CD4-positive, alpha-beta T cell (primary cell): ENCODE measurements around the gene EBF4. TPM values are rescaled to one million over a fixed set of nuclear protein-coding genes. Genes with fewer than 3 reads are reported as not detected.
A peak's percentile ranks its signal among the peaks of the same experiment; 100 is the strongest.

ENCODE experiments used
- ATAC-seq: fragments of 200-7000 bp; cut with Tn5 transposase; one replicate; pipeline ENCODE4 v1.10.0; 2022; ENCODE audit warnings: mild to moderate bottlenecking; ENCODE audit not compliant: poor library complexity
- CTCF ChIA-PET: fragments of 350-600 bp; sonication (Branson Sonifier 250); formaldehyde crosslinking; loops from one replicate; lab custom pipeline; 2021; ENCODE audit warnings: antibody characterized with exemption, inconsistent platforms; lab: Charles Lee
- POLR2A ChIA-PET: fragments of 350-600 bp; sonication (Branson Sonifier 250); formaldehyde crosslinking; loops from one replicate; lab custom pipeline; 2021; ENCODE audit warnings: antibody characterized with exemption, inconsistent platforms; lab: Charles Lee
- DNase-seq, 14 experiments: peaks; one replicate each; pipeline ENCODE4 v3.0.0-alpha.2; 2013 to 2020; ENCODE audit warnings: mixed read lengths in 2 of 14
- H3K27ac ChIP-seq, 2 donors: one replicate each; pipeline versions ENCODE4 v1.5.1 to v1.7.0; 2013; ENCODE audit warnings: low read length in 2 of 2, low read depth in 1 of 2, mild to moderate bottlenecking in 1 of 2
- H3K27me3 ChIP-seq, 2 experiments: 1 replicate in 1 of 2; 2 replicates in 1 of 2; pipeline versions ENCODE4 v1.6.1 to v1.7.0; 2013; ENCODE audit warnings: low read length in 2 of 2, control low read depth in 1 of 2, mild to moderate bottlenecking in 1 of 2, moderate library complexity in 1 of 2; ENCODE audit not compliant: insufficient read depth in 2 of 2, control insufficient read depth in 1 of 2
- H3K36me3 ChIP-seq: one replicate; pipeline ENCODE4 v1.6.1; 2013; ENCODE audit warnings: low read length, control low read depth; ENCODE audit not compliant: insufficient read depth
- H3K4me1 ChIP-seq: one replicate; pipeline ENCODE4 v1.6.1; 2013; ENCODE audit warnings: low read length, control low read depth; ENCODE audit not compliant: insufficient read depth
- H3K4me3 ChIP-seq: one replicate; pipeline ENCODE4 v1.5.1; 2013; ENCODE audit warnings: mild to moderate bottlenecking, low read length, moderate library complexity
- H3K9me3 ChIP-seq, 2 experiments: 1 replicate in 1 of 2; 2 replicates in 1 of 2; pipeline versions ENCODE4 v1.6.1 to v1.7.0; 2013; ENCODE audit warnings: low read length in 2 of 2, mild to moderate bottlenecking in 2 of 2, control low read depth in 1 of 2, moderate library complexity in 1 of 2; ENCODE audit not compliant: control insufficient read depth in 1 of 2, insufficient read depth in 1 of 2
- H3K27ac Mint-ChIP-seq: one replicate; pipeline ENCODE4 v1.8.0; 2020; ENCODE audit warnings: mixed read lengths
- H3K27me3 Mint-ChIP-seq: one replicate; pipeline ENCODE4 v1.8.0; 2021; ENCODE audit warnings: mixed read lengths
- H3K36me3 Mint-ChIP-seq: one replicate; pipeline ENCODE4 v1.8.0; 2021; ENCODE audit warnings: low read depth, mixed read lengths
- H3K4me1 Mint-ChIP-seq: one replicate; pipeline ENCODE4 v1.8.0; 2021; ENCODE audit warnings: low read depth, mixed read lengths
- H3K4me3 Mint-ChIP-seq: one replicate; pipeline ENCODE4 v1.8.0; 2020; ENCODE audit warnings: mild to moderate bottlenecking, mixed read lengths
- H3K9me3 Mint-ChIP-seq: one replicate; pipeline ENCODE4 v1.8.0; 2020; ENCODE audit warnings: mixed read lengths
- intact Hi-C, 2 experiments: fragments of 100-400 bp; cut with DNase I in 1 of 2; cut with micrococcal nuclease in 1 of 2; formaldehyde crosslinking; loops; one replicate each; pipeline versions ENCODE4 v1.15.1 to v1.9.0; 2023 to 2025; cut with DNase I, micrococcal nuclease
- total RNA-seq, 174 experiments: library from RNA in 2 of 174; stranded (reverse) in 2 of 174; gene quantifications; one replicate each; pipeline ENCODE4 v1.2.3 and lab custom pipeline; 2021 to 2026
- TF ChIP-seq, protein P1 (sequence below): fragments of 200-600 bp; IDR thresholded peaks from one replicate; pipeline ENCODE4 v1.8.0; 2022; ENCODE audit warnings: antibody characterized with exemption, mild to moderate bottlenecking

Gene EBF4
- total RNA-seq, 2 experiments from 2014 or later: 4.2 to 5.1 TPM

DNA sequence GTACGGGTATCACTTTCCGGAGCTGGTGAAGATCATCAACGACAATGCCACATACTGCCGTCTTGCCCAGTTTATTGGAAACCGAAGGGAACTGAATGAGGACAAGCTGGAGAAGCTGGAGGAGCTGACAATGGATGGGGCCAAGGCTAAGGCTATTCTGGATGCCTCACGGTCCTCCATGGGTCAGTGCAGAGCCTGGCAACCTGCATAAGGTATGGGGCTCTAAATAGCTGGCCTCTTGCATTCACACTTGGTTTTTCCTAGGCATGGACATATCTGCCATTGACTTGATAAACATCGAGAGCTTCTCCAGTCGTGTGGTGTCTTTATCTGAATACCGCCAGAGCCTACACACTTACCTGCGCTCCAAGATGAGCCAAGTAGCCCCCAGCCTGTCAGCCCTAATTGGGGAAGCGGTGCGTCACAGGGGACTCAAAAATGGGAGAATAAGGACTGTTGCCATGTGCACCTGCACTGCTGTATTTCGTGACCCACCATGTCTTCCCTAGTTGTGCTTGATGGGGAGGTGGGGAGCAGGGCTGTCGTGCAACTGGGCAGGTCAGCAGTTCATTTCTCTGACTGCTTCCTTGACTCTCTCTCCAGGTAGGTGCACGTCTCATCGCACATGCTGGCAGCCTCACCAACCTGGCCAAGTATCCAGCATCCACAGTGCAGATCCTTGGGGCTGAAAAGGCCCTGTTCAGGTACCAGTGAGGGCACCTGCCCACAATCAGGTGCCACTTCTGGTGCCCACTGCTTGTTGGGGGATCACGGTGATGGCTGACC is 37.1 kb upstream of the EBF4 start:
- no peak overlapping the region for H3K4me3 ChIP-seq
- peak overlapping the region; percentile 95 for H3K4me3 Mint-ChIP-seq
- peak overlapping the region; percentile 82 for H3K27ac Mint-ChIP-seq

DNA sequence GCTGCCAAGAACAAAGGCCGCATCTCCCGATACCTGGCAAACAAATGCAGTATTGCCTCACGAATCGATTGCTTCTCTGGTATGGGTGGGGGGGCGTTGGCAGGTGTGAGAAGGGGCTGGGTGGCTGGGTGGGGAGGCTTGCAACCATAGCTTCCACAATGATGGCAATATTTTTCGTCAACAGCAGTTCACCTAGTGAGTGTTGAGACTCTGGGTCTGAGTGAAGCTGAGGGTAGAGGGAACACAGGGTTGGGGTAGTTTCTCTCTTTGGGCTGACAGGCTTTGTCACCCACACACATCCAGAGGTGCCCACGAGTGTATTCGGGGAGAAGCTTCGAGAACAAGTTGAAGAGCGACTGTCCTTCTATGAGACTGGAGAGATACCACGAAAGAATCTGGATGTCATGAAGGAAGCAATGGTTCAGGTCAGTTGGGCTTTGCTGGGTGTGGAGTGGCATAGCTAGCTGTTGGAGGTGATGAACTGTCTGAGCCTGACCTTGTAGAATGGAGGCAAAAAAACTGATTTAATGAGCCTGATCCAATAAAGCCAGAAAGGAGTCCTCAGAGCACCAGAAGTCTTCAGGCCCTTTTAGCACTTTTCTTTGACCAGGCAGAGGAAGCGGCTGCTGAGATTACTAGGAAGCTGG is 36.0 kb upstream of the EBF4 start:
- Mint-ChIP-seq H3K27ac (peak overlapping the region; percentile 47), H3K36me3 (peaks cover 96% of the 10 kb centered on the region), H3K27me3 (no peaks in the 10 kb centered on the region), H3K4me1 (peaks cover 32% of the 10 kb centered on the region), H3K4me3 (peak overlapping the region; percentile 20), H3K9me3 (no peaks in the 10 kb centered on the region)
- intact Hi-C loops: loop anchor here in 1 of 2 experiments (5.0 kb wide), 1 partner anchor 181 kb away; no protein-coding TSS in a partner anchor
- CTCF ChIA-PET: interaction anchor here (1.4 to 1.6 kb wide), 2 partner anchors 10 to 132 kb away, joined by 3 to 4 read pairs; no protein-coding TSS in a partner anchor
- H3K27me3 ChIP-seq: no peaks in the 10 kb centered on the region
- TF ChIP-seq, protein P1, sequence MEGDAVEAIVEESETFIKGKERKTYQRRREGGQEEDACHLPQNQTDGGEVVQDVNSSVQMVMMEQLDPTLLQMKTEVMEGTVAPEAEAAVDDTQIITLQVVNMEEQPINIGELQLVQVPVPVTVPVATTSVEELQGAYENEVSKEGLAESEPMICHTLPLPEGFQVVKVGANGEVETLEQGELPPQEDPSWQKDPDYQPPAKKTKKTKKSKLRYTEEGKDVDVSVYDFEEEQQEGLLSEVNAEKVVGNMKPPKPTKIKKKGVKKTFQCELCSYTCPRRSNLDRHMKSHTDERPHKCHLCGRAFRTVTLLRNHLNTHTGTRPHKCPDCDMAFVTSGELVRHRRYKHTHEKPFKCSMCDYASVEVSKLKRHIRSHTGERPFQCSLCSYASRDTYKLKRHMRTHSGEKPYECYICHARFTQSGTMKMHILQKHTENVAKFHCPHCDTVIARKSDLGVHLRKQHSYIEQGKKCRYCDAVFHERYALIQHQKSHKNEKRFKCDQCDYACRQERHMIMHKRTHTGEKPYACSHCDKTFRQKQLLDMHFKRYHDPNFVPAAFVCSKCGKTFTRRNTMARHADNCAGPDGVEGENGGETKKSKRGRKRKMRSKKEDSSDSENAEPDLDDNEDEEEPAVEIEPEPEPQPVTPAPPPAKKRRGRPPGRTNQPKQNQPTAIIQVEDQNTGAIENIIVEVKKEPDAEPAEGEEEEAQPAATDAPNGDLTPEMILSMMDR: no peak
- no peak overlapping the region for H3K4me3 ChIP-seq
- no peak overlapping the region for H3K27ac ChIP-seq
- H3K36me3 ChIP-seq: peaks cover 78% of the 10 kb centered on the region
- no peaks in the 10 kb centered on the region for H3K9me3 ChIP-seq
- peaks cover 38% of the 10 kb centered on the region for H3K4me1 ChIP-seq
- DNase-seq (no peak), ATAC-seq (no peak)
- POLR2A ChIA-PET: interaction anchor here (1.2 to 6.2 kb wide), 2 partner anchors 8 kb away, joined by 4 to 124 read pairs; partner anchors contain the start of gene IDH3B

More for the DNA sequence above, 37.1 kb upstream of the EBF4 start:
- TF ChIP-seq, protein P1: no peak
- DNase-seq (no peak), ATAC-seq (no peak)
- Histone ChIP-seq H3K9me3 (no peaks in the 10 kb centered on the region), H3K27me3 (no peaks in the 10 kb centered on the region), H3K36me3 (peaks cover 69% of the 10 kb centered on the region), H3K27ac (no peak overlapping the region), H3K4me1 (peaks cover 44% of the 10 kb centered on the region)
- Mint-ChIP-seq H3K9me3 (no peaks in the 10 kb centered on the region), H3K36me3 (peaks cover 86% of the 10 kb centered on the region), H3K4me1 (peaks cover 37% of the 10 kb centered on the region), H3K27me3 (no peaks in the 10 kb centered on the region)
- CTCF ChIA-PET: interaction anchor here (0.8 to 1.4 kb wide), 2 partner anchors 8 to 131 kb away, joined by 3 to 4 read pairs; partner anchors contain the start of gene IDH3B
- intact Hi-C loops: loop anchor here in 1 of 2 experiments (5.0 kb wide), 1 partner anchor 182 kb away; no protein-coding TSS in a partner anchor
- POLR2A ChIA-PET: interaction anchor here (6.2 kb wide), 1 partner anchor 9 kb away, joined by 124 read pairs; the partner anchor contains the start of gene IDH3B

DNA sequence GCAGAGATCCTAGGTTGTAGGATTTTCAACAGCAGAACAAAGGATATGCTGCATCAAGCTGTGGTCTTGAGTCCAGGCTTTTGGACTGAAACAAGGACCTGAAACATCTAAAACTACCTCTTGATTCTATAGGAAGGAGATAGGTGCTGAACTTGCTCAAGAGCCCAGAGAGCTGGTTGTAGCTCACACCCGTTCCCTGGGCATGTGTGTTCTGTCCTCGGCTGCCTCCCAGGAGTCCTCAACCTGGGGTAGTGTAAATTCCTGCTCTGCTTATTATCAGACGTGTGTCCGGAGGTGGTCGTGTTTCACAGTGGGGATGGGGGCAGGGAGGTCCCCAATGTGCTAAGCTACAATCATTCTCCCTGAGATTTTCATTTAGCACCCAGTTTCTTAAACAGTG is 35.3 kb upstream of the EBF4 start:
- POLR2A ChIA-PET: interaction anchor here (1.2 to 6.2 kb wide), 2 partner anchors 8 to 9 kb away, joined by 4 to 124 read pairs; partner anchors contain the start of gene IDH3B
- TF ChIP-seq, protein P1: no peak
- intact Hi-C loops: loop anchor here in 1 of 2 experiments (5.0 kb wide), 1 partner anchor 180 kb away; no protein-coding TSS in a partner anchor
- CTCF ChIA-PET: interaction anchor here (1.6 kb wide), 1 partner anchor 10 kb away, joined by 4 read pairs; no protein-coding TSS in a partner anchor
- Mint-ChIP-seq H3K27ac (peak overlapping the region; percentile 47), H3K4me3 (no peak overlapping the region), H3K36me3 (peaks cover 97% of the 10 kb centered on the region), H3K9me3 (no peaks in the 10 kb centered on the region), H3K4me1 (peaks cover 36% of the 10 kb centered on the region), H3K27me3 (no peaks in the 10 kb centered on the region)
- Histone ChIP-seq H3K27me3 (no peaks in the 10 kb centered on the region), H3K36me3 (peaks cover 85% of the 10 kb centered on the region), H3K4me3 (no peak overlapping the region), H3K9me3 (no peaks in the 10 kb centered on the region), H3K4me1 (peaks cover 34% of the 10 kb centered on the region), H3K27ac (no peak overlapping the region)
- no peak for ATAC-seq
- no peak for DNase-seq
